ENCODE measurements around the gene FAM107A. TPM values are rescaled to one million over a fixed set of nuclear protein-coding genes. Genes with fewer than 3 reads are reported as not detected.
A peak's percentile ranks its signal among the peaks of the same experiment; 100 is the strongest.

The FAM107A gene
- total RNA-seq, 6 experiments from 2014 or later, result 0.11 to 0.22 (median 0.12) TPM; not detected in 2

DNA sequence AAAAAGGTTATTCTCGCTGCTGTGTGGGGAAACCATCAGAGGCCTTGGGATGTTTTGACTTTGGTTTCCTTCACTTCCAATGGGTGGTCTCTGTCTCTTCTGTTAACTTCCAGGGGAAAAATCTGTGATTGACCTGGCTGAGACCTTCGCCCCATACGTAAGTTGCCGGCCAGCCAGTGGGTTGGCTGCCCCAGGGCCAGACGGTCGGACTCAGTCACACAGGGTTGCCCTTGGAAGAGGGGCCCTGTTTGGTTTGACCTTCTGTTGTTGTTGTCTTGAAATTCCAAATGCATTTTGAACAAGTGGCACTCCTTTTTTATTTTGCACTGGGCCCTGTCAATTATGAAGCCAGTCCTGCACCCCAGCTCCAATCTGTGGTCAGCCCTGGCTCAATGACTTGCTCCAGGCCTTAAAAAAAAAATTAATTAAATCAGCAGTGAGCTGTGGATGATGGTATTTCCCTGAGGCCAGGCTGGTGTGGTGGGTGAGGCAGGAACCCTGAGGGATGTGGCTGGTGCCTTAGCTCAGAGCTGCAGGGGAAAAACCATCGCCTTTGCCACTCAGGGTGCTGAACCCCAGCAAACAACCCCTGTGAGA is 4.5 kb downstream of the FAM107A start:
- peak; percentile 16 for DNase-seq
- peaks cover 5% of the 10 kb centered on the region; the same call in 1 of the 2 replicates for H3K9me3 Mint-ChIP-seq
- H3K27ac Mint-ChIP-seq, result no peak overlapping the region
- no peak overlapping the region for H3K4me3 Mint-ChIP-seq
- peaks cover 46% of the 10 kb centered on the region for H3K4me1 Mint-ChIP-seq (ENCODE audit: low read depth)
- TF ChIP-seq, protein P1, sequence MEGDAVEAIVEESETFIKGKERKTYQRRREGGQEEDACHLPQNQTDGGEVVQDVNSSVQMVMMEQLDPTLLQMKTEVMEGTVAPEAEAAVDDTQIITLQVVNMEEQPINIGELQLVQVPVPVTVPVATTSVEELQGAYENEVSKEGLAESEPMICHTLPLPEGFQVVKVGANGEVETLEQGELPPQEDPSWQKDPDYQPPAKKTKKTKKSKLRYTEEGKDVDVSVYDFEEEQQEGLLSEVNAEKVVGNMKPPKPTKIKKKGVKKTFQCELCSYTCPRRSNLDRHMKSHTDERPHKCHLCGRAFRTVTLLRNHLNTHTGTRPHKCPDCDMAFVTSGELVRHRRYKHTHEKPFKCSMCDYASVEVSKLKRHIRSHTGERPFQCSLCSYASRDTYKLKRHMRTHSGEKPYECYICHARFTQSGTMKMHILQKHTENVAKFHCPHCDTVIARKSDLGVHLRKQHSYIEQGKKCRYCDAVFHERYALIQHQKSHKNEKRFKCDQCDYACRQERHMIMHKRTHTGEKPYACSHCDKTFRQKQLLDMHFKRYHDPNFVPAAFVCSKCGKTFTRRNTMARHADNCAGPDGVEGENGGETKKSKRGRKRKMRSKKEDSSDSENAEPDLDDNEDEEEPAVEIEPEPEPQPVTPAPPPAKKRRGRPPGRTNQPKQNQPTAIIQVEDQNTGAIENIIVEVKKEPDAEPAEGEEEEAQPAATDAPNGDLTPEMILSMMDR (IDR thresholded peaks at IDR 0.05), result no peak
- peaks cover 4% of the 10 kb centered on the region; the same call in 1 of the 2 replicates for H3K27me3 Mint-ChIP-seq (ENCODE audit: insufficient read depth)
- H3K36me3 Mint-ChIP-seq (ENCODE audit: low read depth), result peaks cover 12% of the 10 kb centered on the region

DNA sequence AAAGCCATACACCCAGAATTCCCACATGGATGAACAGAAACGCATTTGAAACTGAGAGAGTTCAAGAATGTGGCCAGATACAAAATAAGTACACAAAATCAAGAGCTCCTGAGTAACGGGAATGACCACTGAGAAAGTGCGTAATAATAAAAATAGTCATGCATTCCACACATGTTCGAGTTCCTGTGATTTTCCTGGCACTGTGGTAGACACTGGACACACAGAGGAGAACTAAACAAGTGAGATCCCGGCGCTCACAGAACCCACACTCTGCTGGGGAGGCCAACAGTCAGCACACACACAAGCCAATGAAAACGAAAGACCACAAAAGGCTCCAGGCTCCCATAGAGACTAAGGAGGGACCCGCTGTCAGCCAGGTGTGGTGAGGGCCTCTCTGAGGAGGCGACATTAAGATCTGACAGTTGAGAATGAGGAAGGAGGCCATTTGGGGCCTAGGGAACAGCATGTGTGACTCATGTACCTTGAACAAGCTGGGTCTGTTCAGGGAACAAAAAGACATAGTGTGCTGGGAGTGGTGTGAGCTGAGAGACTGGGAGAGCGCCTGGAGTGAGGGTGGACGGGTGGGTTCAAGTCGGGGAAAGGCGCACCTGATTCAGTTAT is 5.1 kb downstream of the FAM107A start:
- H3K36me3 Mint-ChIP-seq (ENCODE audit: low read depth), result peaks cover 12% of the 10 kb centered on the region
- peaks cover 5% of the 10 kb centered on the region; the same call in 1 of the 2 replicates for H3K9me3 Mint-ChIP-seq
- H3K4me1 Mint-ChIP-seq (ENCODE audit: low read depth), result peaks cover 40% of the 10 kb centered on the region
- no peak overlapping the region for H3K4me3 Mint-ChIP-seq
- H3K27ac Mint-ChIP-seq, result no peak overlapping the region
- TF ChIP-seq, protein P1 (IDR thresholded peaks at IDR 0.05), result no peak
- no peak for DNase-seq
- peaks cover 4% of the 10 kb centered on the region; the same call in 1 of the 2 replicates for H3K27me3 Mint-ChIP-seq (ENCODE audit: insufficient read depth)

GRCh38 chr3:58570851-58571250 is 6.3 kb downstream of the FAM107A start:
- Mint-ChIP-seq H3K27ac (no peak overlapping the region), H3K4me1 (ENCODE audit: low read depth) (peaks cover 31% of the 10 kb centered on the region), H3K9me3 (peaks cover 5% of the 10 kb centered on the region; the same call in 1 of the 2 replicates), H3K27me3 (ENCODE audit: insufficient read depth) (peaks cover 4% of the 10 kb centered on the region; the same call in 1 of the 2 replicates), H3K36me3 (ENCODE audit: low read depth) (peaks cover 12% of the 10 kb centered on the region), H3K4me3 (no peak overlapping the region)
- TF ChIP-seq, protein P1 (IDR thresholded peaks at IDR 0.05), result no peak
- no peak for DNase-seq

DNA sequence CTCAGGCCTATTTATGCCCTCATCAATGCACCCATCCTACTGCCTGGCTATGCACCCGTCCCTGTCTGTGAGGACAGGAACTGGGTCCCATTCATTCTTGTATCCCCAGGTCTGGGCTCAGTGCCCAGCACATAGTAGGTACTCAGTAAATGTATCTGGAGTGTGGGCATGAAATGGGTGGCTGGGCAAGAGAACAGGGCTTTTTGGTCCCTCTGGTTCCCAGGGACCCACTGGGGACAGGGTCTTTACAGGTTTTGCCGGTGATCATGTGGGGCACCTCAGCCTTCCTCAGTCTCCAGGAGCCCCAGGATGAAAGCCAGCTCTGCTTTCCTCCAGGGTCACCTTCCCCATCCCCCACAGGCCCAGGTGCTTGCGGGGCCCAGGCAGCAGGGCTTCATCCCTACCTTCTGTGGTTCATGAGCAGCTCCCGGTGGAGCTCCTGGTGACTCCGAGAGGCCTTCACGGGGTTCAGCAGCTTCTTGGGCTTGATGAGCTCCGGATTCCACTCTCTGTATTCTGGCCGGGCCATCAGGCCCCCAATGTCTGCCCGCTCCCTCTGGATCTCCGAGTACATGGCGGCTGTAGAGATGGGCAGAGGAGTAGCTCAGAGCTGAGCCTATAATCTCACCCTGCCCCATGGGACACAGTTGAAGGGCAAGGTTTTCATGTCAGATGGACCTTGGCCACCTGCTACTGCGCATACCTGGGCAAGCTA is 7.7 kb downstream of the FAM107A start:
- H3K9me3 Mint-ChIP-seq, result peaks cover 5% of the 10 kb centered on the region; the same call in 1 of the 2 replicates
- DNase-seq, result no peak
- H3K27ac Mint-ChIP-seq, result no peak overlapping the region
- H3K27me3 Mint-ChIP-seq (ENCODE audit: insufficient read depth), result peaks cover 2% of the 10 kb centered on the region; the same call in 1 of the 2 replicates
- TF ChIP-seq, protein P1 (IDR thresholded peaks at IDR 0.05), result no peak
- H3K36me3 Mint-ChIP-seq (ENCODE audit: low read depth), result peaks cover 12% of the 10 kb centered on the region
- no peak overlapping the region for H3K4me3 Mint-ChIP-seq
- peaks cover 43% of the 10 kb centered on the region for H3K4me1 Mint-ChIP-seq (ENCODE audit: low read depth)

GRCh38 chr3:58568572-58569286 is 8.5 kb downstream of the FAM107A start:
- no peak overlapping the region for H3K4me3 Mint-ChIP-seq

More at GRCh38 chr3:58568572-58569286, 8.5 kb downstream of the FAM107A start:
- TF ChIP-seq, protein P1 (IDR thresholded peaks at IDR 0.05), result peak; percentile 99
- Mint-ChIP-seq H3K4me1 (ENCODE audit: low read depth) (peaks cover 47% of the 10 kb centered on the region), H3K36me3 (ENCODE audit: low read depth) (peaks cover 12% of the 10 kb centered on the region), H3K27ac (peak overlapping the region; percentile 19; the same call in 1 of the 2 replicates), H3K27me3 (ENCODE audit: insufficient read depth) (no peaks in the 10 kb centered on the region; the same call in 1 of the 2 replicates), H3K9me3 (peaks cover 5% of the 10 kb centered on the region; the same call in 1 of the 2 replicates)
- DNase-seq, result peak; percentile 64
